Measurements from ENCODE around the gene CDC25C. TPM values are rescaled to one million over a fixed set of nuclear protein-coding genes. Genes with fewer than 3 reads are reported as not detected.

The CDC25C gene
- total RNA-seq, 2 experiments from 2014 or later: 19.2 to 21.1 TPM

DNA sequence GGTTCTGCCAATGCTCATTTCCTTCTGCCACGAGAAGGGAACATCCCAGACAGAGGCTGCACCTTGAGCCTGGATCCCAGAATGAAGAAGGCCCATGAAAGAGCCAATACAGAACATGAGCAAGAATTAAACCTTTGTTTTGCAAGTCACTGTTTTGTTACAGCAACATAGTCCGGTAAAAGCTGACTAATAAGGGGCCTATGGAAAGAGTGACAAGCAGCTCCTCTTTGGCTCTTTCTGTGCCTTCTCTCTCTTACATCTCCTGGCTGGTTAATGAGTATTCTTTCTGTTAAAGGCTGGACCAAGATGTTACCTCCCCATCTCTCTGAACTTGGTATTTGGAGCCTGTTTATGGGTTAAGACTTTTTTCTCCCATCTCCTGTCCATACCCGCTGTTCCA, 68.0 kb downstream of the CDC25C start:
- Histone ChIP-seq H3K9me3 (ENCODE audit: low read length) (no peaks in the 10 kb centered on the region), H3K4me2 (ENCODE audit: low read length) (no peak overlapping the region), H4K20me1 (ENCODE audit: insufficient read depth, low read length) (no peaks in the 10 kb centered on the region), H2AFZ (ENCODE audit: low read length) (no peak overlapping the region), H3K4me3 (ENCODE audit: low read depth, low read length, poor library complexity, severe bottlenecking) (no peak overlapping the region), H3K27ac (ENCODE audit: low read depth, low read length, poor library complexity, severe bottlenecking) (no peak overlapping the region), H3K9me2 (ENCODE audit: insufficient read depth, low read length) (no peaks in the 10 kb centered on the region), H3K4me1 (ENCODE audit: insufficient read depth, low read length, poor library complexity, severe bottlenecking) (no peaks in the 10 kb centered on the region), H3K36me3 (ENCODE audit: insufficient read depth, low read length) (no peaks in the 10 kb centered on the region), H3K79me2 (ENCODE audit: insufficient read depth, low read depth, low read length) (no peaks in the 10 kb centered on the region)
- CTCF ChIA-PET (ENCODE audit: unreplicated experiment): no interaction called here
- POLR2A ChIA-PET: no interaction called here
- intact Hi-C loops (cut with micrococcal nuclease; ENCODE audit: unreplicated experiment): no loop called here
- no TSS peak for BruUV-seq (replicated peaks)
- no peak for DNase-seq (ENCODE audit: low spot score)
- TF ChIP-seq EZH2phosphoT487 (IDR thresholded peaks at IDR 0.05; ENCODE audit: borderline replicate concordance, low read depth, low read length): no peak
- TF ChIP-seq, protein P1, sequence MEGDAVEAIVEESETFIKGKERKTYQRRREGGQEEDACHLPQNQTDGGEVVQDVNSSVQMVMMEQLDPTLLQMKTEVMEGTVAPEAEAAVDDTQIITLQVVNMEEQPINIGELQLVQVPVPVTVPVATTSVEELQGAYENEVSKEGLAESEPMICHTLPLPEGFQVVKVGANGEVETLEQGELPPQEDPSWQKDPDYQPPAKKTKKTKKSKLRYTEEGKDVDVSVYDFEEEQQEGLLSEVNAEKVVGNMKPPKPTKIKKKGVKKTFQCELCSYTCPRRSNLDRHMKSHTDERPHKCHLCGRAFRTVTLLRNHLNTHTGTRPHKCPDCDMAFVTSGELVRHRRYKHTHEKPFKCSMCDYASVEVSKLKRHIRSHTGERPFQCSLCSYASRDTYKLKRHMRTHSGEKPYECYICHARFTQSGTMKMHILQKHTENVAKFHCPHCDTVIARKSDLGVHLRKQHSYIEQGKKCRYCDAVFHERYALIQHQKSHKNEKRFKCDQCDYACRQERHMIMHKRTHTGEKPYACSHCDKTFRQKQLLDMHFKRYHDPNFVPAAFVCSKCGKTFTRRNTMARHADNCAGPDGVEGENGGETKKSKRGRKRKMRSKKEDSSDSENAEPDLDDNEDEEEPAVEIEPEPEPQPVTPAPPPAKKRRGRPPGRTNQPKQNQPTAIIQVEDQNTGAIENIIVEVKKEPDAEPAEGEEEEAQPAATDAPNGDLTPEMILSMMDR (conservative IDR thresholded peaks at IDR 0.05; ENCODE audit: low read length): no peak

DNA sequence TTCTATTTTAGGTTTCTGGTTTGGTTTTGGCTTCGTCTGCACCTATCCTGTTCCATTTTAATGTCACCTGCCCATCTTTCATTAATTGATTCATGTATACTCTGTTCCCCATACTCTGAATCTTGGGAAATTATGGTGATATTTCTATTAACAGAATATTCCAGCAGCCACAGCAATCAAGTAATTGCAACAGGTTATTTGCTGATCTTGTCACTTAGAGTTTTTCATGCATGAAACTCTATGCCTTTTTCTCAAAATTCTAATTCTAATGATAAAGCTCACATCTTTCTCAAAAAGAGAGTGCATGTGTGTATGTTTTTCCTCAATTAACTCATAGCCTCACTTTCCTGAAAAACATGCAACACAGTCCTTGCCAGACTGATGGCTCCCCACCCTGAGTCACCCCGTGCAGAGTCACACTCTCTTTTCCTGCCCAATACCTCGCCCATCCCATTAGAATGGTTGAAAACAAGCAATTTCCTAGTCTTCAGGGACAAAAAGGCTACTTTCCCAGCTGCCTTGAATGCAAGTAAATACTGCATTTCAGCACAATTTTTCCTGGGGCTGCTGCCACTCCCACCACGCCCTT, 72.8 kb downstream of the CDC25C start:
- no peaks in the 10 kb centered on the region for H3K9me3 ChIP-seq (ENCODE audit: low read length)
- TF ChIP-seq EZH2phosphoT487 (IDR thresholded peaks at IDR 0.05; ENCODE audit: borderline replicate concordance, low read depth, low read length): no peak
- TF ChIP-seq, protein P1 (conservative IDR thresholded peaks at IDR 0.05; ENCODE audit: low read length): no peak
- H3K4me2 ChIP-seq (ENCODE audit: low read length): no peak overlapping the region
- intact Hi-C loops (cut with micrococcal nuclease; ENCODE audit: unreplicated experiment): no loop called here
- H3K9me2 ChIP-seq (ENCODE audit: insufficient read depth, low read length): no peaks in the 10 kb centered on the region
- H4K20me1 ChIP-seq (ENCODE audit: insufficient read depth, low read length): no peaks in the 10 kb centered on the region
- no peaks in the 10 kb centered on the region for H3K36me3 ChIP-seq (ENCODE audit: insufficient read depth, low read length)
- no peak overlapping the region for H3K27ac ChIP-seq (ENCODE audit: low read depth, low read length, poor library complexity, severe bottlenecking)
- ChIA-PET CTCF (ENCODE audit: unreplicated experiment) (interaction anchor here (0.6 kb wide), 1 partner anchor 18 kb away, joined by 3 read pairs; no protein-coding TSS in a partner anchor), POLR2A (no interaction called here)
- H3K4me1 ChIP-seq (ENCODE audit: insufficient read depth, low read length, poor library complexity, severe bottlenecking): no peaks in the 10 kb centered on the region
- DNase-seq (ENCODE audit: low spot score): no peak
- no peak overlapping the region for H2AFZ ChIP-seq (ENCODE audit: low read length)
- no peak overlapping the region for H3K4me3 ChIP-seq (ENCODE audit: low read depth, low read length, poor library complexity, severe bottlenecking)
- no TSS peak for BruUV-seq (replicated peaks)
- H3K79me2 ChIP-seq (ENCODE audit: insufficient read depth, low read depth, low read length): no peaks in the 10 kb centered on the region

DNA sequence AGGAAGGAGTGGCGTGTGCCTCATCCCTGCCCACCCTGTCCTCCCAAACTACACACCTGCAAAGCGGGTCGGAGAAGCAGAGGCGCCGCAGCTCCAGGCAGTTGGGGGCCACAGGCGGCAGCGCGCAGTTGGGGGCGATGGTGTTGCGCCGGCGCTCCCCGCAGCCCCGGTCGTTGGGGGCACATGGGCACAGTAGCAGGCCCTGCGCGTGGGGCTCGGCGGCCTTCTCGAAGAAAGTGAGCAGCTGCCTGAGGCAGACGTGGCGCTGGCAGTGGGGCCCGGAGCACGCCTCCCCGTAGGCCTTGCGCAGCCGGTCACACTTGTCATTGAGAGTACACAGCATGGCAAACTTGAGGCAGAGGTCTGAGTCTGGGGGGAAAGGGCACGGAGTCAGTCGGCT, 74.0 kb downstream of the CDC25C start:
- no peak for DNase-seq (ENCODE audit: low spot score)
- Histone ChIP-seq H3K9me2 (ENCODE audit: insufficient read depth, low read length) (no peaks in the 10 kb centered on the region), H2AFZ (ENCODE audit: low read length) (no peak overlapping the region), H3K36me3 (ENCODE audit: insufficient read depth, low read length) (no peaks in the 10 kb centered on the region), H4K20me1 (ENCODE audit: insufficient read depth, low read length) (no peaks in the 10 kb centered on the region), H3K79me2 (ENCODE audit: insufficient read depth, low read depth, low read length) (no peaks in the 10 kb centered on the region), H3K9me3 (ENCODE audit: low read length) (no peaks in the 10 kb centered on the region), H3K4me2 (ENCODE audit: low read length) (no peak overlapping the region), H3K4me3 (ENCODE audit: low read depth, low read length, poor library complexity, severe bottlenecking) (no peak overlapping the region), H3K27ac (ENCODE audit: low read depth, low read length, poor library complexity, severe bottlenecking) (no peak overlapping the region), H3K4me1 (ENCODE audit: insufficient read depth, low read length, poor library complexity, severe bottlenecking) (no peaks in the 10 kb centered on the region)
- CTCF ChIA-PET (ENCODE audit: unreplicated experiment): no interaction called here
- POLR2A ChIA-PET: no interaction called here
- BruUV-seq (replicated peaks): no TSS peak
- intact Hi-C loops (cut with micrococcal nuclease; ENCODE audit: unreplicated experiment): no loop called here
- no peak for TF ChIP-seq EZH2phosphoT487 (IDR thresholded peaks at IDR 0.05; ENCODE audit: borderline replicate concordance, low read depth, low read length)
- TF ChIP-seq, protein P1 (conservative IDR thresholded peaks at IDR 0.05; ENCODE audit: low read length): no peak
